HEK293 (cell line): Measurements from ENCODE around the gene ELAVL3.
A peak's percentile ranks its signal among the peaks of the same experiment; 100 is the strongest.

Source experiments
- CTCF ChIA-PET: fragments of 350-600 bp; formaldehyde crosslinking; extraction: SDS; loops from one replicate; lab custom pipeline; 2021; ENCODE audit warnings: antibody characterized with exemption; lab: Yijun Ruan, JAX
- POLR2A ChIA-PET: fragments of 300-600 bp; formaldehyde crosslinking; extraction: SDS; loops from one replicate; lab custom pipeline; 2020; ENCODE audit warnings: antibody characterized with exemption, inconsistent platforms; lab: Yijun Ruan, JAX
- H3K27ac ChIP-seq: fragments of 200-500 bp; sonication (Bioruptor generic); 2 replicates; pipeline ENCODE4 v1.5.1; 2014; ENCODE audit warnings: low read depth, low read length, control low read depth, inconsistent platforms; ENCODE audit errors: extremely low read depth
- H3K36me3 ChIP-seq, 2 experiments: fragments of 200-500 bp in 1 of 2; sonication (Bioruptor generic) in 1 of 2; 1 replicate in 1 of 2; 2 replicates in 1 of 2; pipeline ENCODE4 v1.5.1; 2014 to 2017; ENCODE audit warnings: inconsistent platforms in 2 of 2, low read length in 2 of 2; ENCODE audit not compliant: control insufficient read depth in 2 of 2, insufficient read depth in 1 of 2
- H3K4me1 ChIP-seq: fragments of 200-500 bp; sonication (Bioruptor generic); 2 replicates; pipeline ENCODE4 v1.5.1; 2014; ENCODE audit warnings: mild to moderate bottlenecking, low read length, inconsistent platforms; ENCODE audit not compliant: control insufficient read depth, insufficient read depth
- H3K4me3 ChIP-seq: 2 replicates; pipeline ENCODE4 v1.5.1; 2011; ENCODE audit warnings: low read depth, mild to moderate bottlenecking, control low read depth, low read length, moderate library complexity
- H3K9me3 ChIP-seq: fragments of 200-500 bp; sonication (Bioruptor generic); 2 replicates; pipeline ENCODE4 v1.5.1; 2014; ENCODE audit warnings: low read depth, low read length, inconsistent platforms; ENCODE audit not compliant: control insufficient read depth, insufficient read depth
- EGR2 ChIP-seq: fragments of 450-650 bp; formaldehyde crosslinking; IDR thresholded peaks from 2 replicates; pipeline ENCODE4 v1.5.1; 2016; ENCODE audit warnings: low read depth, missing biosample characterization, missing genetic modification characterization
- IKZF3 ChIP-seq: fragments of 450-650 bp; IDR thresholded peaks from 2 replicates; pipeline ENCODE4 v1.5.0; 2018; ENCODE audit warnings: missing biosample characterization, mild to moderate bottlenecking, missing genetic modification characterization, moderate library complexity
- OSR2 ChIP-seq: fragments of 450-650 bp; formaldehyde crosslinking; IDR thresholded peaks from 2 replicates; pipeline ENCODE4 v1.5.1; 2016; ENCODE audit warnings: missing biosample characterization, missing genetic modification characterization
- OVOL3 ChIP-seq: fragments of 450-650 bp; formaldehyde crosslinking; IDR thresholded peaks from 2 replicates; pipeline ENCODE4 v1.5.1; 2016; ENCODE audit warnings: missing biosample characterization, missing genetic modification characterization
- SCRT1 ChIP-seq: fragments of 450-650 bp; formaldehyde crosslinking; IDR thresholded peaks from 2 replicates; pipeline ENCODE4 v1.5.1; 2016; ENCODE audit warnings: missing biosample characterization, missing genetic modification characterization, borderline replicate concordance
- TRIM28 ChIP-seq: IDR thresholded peaks from 2 replicates; pipeline ENCODE4 v1.6.1; 2011; ENCODE audit warnings: low read length, control low read depth, borderline replicate concordance
- ZFHX2 ChIP-seq: fragments of 450-650 bp; formaldehyde crosslinking; conservative IDR thresholded peaks from 2 replicates; pipeline ENCODE4 v1.5.1; 2016; ENCODE audit warnings: missing biosample characterization, missing genetic modification characterization
- ZNF10 ChIP-seq: fragments of 450-650 bp; formaldehyde crosslinking; IDR thresholded peaks from 2 replicates; pipeline ENCODE4 v1.5.1; 2017; ENCODE audit warnings: missing biosample characterization, missing genetic modification characterization
- ZNF112 ChIP-seq: fragments of 450-650 bp; formaldehyde crosslinking; IDR thresholded peaks from 2 replicates; pipeline ENCODE4 v1.5.0; 2017; ENCODE audit warnings: missing biosample characterization, missing genetic modification characterization
- ZNF202 ChIP-seq: fragments of 450-650 bp; formaldehyde crosslinking; IDR thresholded peaks from 2 replicates; pipeline ENCODE4 v1.5.1; 2016; ENCODE audit warnings: missing biosample characterization, missing genetic modification characterization, borderline replicate concordance
- ZNF223 ChIP-seq: fragments of 450-650 bp; formaldehyde crosslinking; IDR thresholded peaks from 2 replicates; pipeline ENCODE4 v1.5.1; 2016; ENCODE audit warnings: missing biosample characterization, missing genetic modification characterization
- ZNF239 ChIP-seq: fragments of 450-650 bp; formaldehyde crosslinking; IDR thresholded peaks from 2 replicates; pipeline ENCODE4 v1.5.1; 2016; ENCODE audit warnings: missing biosample characterization, missing genetic modification characterization
- ZNF324 ChIP-seq: fragments of 450-650 bp; formaldehyde crosslinking; IDR thresholded peaks from 2 replicates; pipeline ENCODE4 v1.5.1; 2016; ENCODE audit warnings: missing biosample characterization, missing genetic modification characterization
- ZNF510 ChIP-seq: fragments of 450-650 bp; formaldehyde crosslinking; IDR thresholded peaks from 2 replicates; pipeline ENCODE4 v1.5.1; 2018; ENCODE audit warnings: mild to moderate bottlenecking, missing genetic modification characterization, missing biosample characterization; ENCODE audit not compliant: insufficient replicate concordance
- TF ChIP-seq, protein P1 (sequence below): fragments of 450-650 bp; formaldehyde crosslinking; IDR thresholded peaks from 2 replicates; pipeline ENCODE4 v1.5.1; 2016; ENCODE audit warnings: missing biosample characterization, missing genetic modification characterization
- TF ChIP-seq, protein P2 (sequence below): fragments of 450-650 bp; formaldehyde crosslinking; IDR thresholded peaks from 2 replicates; pipeline ENCODE4 v1.5.1; 2016; ENCODE audit warnings: missing biosample characterization, missing genetic modification characterization
- TF ChIP-seq, protein P3 (sequence below): fragments of 450-650 bp; formaldehyde crosslinking; IDR thresholded peaks from 2 replicates; pipeline ENCODE4 v1.5.1; 2016; ENCODE audit warnings: missing biosample characterization, missing genetic modification characterization, borderline replicate concordance
- TF ChIP-seq, protein P4 (sequence below): fragments of 450-650 bp; formaldehyde crosslinking; IDR thresholded peaks from 2 replicates; pipeline ENCODE4 v1.5.1; 2016; ENCODE audit warnings: missing biosample characterization, missing genetic modification characterization

Gene ELAVL3

DNA sequence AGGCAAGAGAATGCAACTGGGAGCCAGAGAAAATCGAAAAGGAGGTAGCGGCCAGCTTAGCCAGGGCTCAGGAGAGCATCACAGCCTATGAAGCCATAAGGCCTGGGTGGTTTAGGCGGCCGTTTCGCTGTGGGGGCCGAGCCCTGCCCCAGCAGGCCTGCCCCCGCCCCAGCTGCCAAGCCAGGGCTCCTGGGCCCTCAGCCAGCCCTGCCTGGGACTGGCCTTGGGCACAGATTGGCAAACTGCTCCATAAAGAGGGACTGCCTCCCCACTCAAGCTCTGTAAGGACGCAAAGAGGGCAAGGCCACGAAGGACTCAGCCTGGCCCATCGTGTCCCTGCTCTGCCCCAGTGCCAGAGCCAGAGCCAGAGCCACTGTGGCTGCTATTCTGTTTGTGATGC lies 14.6 kb upstream of the ELAVL3 start (continued):
- TF ChIP-seq, protein P1, sequence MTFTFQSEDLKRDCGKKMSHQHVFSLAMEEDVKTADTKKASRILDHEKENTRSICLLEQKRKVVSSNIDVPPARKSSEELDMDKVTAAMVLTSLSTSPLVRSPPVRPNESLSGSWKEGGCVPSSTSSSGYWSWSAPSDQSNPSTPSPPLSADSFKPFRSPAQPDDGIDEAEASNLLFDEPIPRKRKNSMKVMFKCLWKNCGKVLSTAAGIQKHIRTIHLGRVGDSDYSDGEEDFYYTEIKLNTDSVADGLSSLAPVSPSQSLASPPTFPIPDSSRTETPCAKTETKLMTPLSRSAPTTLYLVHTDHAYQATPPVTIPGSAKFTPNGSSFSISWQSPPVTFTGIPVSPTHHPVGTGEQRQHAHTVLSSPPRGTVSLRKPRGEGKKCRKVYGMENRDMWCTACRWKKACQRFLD (tag by site-specific recombination): no peak
- TF ChIP-seq, protein P2, sequence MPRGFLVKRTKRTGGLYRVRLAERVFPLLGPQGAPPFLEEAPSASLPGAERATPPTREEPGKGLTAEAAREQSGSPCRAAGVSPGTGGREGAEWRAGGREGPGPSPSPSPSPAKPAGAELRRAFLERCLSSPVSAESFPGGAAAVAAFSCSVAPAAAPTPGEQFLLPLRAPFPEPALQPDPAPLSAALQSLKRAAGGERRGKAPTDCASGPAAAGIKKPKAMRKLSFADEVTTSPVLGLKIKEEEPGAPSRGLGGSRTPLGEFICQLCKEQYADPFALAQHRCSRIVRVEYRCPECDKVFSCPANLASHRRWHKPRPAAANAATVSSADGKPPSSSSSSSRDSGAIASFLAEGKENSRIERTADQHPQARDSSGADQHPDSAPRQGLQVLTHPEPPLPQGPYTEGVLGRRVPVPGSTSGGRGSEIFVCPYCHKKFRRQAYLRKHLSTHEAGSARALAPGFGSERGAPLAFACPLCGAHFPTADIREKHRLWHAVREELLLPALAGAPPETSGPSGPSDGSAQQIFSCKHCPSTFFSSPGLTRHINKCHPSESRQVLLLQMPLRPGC (tag by site-specific recombination): no peak
- TF ChIP-seq ZNF510 (tag by site-specific recombination) (no peak), ZNF239 (tag by site-specific recombination) (no peak), SCRT1 (tag by site-specific recombination) (no peak), ZNF10 (tag by site-specific recombination) (no peak), IKZF3 (tag by site-specific recombination) (no peak)
- TF ChIP-seq, all 188 proteins: peak for 0

DNA sequence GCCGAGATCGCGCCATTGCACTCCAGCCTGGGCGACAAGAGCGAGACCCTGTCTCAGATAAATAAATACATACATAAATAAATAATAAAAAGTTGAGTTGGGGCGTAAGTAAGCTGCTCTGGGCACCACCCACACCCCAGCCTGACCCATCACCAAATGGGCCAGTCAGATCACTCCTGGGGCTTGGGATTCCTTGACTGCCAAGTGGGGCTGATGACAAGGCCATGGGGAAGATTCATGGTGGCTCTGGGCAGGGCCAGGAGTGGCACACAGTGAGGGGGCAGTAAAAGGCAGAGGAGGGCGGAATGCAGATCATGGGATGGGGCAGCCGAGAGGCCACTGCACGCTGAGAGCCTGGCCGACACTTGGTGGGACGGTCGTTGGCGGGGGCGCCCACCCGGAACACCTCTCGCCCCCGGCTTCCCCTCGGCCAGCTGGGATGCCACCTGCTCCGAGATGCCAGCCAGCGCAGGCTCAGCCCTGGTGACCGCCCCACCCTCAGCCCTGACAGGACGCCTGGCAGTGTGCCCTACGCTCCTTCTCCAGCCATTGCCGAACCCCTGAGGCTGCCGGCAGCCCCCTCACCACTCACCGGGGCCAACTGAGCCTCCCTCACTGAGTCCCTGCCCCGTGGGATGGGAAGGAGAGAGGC lies 13.9 kb upstream of the ELAVL3 start:
- TF ChIP-seq EGR2 (peak; percentile 63), ZFHX2 (tag by site-specific recombination) (peak; percentile 31; the same call in 1 of the 2 replicates), OVOL3 (tag by site-specific recombination) (no peak)
- TF ChIP-seq, protein P3, sequence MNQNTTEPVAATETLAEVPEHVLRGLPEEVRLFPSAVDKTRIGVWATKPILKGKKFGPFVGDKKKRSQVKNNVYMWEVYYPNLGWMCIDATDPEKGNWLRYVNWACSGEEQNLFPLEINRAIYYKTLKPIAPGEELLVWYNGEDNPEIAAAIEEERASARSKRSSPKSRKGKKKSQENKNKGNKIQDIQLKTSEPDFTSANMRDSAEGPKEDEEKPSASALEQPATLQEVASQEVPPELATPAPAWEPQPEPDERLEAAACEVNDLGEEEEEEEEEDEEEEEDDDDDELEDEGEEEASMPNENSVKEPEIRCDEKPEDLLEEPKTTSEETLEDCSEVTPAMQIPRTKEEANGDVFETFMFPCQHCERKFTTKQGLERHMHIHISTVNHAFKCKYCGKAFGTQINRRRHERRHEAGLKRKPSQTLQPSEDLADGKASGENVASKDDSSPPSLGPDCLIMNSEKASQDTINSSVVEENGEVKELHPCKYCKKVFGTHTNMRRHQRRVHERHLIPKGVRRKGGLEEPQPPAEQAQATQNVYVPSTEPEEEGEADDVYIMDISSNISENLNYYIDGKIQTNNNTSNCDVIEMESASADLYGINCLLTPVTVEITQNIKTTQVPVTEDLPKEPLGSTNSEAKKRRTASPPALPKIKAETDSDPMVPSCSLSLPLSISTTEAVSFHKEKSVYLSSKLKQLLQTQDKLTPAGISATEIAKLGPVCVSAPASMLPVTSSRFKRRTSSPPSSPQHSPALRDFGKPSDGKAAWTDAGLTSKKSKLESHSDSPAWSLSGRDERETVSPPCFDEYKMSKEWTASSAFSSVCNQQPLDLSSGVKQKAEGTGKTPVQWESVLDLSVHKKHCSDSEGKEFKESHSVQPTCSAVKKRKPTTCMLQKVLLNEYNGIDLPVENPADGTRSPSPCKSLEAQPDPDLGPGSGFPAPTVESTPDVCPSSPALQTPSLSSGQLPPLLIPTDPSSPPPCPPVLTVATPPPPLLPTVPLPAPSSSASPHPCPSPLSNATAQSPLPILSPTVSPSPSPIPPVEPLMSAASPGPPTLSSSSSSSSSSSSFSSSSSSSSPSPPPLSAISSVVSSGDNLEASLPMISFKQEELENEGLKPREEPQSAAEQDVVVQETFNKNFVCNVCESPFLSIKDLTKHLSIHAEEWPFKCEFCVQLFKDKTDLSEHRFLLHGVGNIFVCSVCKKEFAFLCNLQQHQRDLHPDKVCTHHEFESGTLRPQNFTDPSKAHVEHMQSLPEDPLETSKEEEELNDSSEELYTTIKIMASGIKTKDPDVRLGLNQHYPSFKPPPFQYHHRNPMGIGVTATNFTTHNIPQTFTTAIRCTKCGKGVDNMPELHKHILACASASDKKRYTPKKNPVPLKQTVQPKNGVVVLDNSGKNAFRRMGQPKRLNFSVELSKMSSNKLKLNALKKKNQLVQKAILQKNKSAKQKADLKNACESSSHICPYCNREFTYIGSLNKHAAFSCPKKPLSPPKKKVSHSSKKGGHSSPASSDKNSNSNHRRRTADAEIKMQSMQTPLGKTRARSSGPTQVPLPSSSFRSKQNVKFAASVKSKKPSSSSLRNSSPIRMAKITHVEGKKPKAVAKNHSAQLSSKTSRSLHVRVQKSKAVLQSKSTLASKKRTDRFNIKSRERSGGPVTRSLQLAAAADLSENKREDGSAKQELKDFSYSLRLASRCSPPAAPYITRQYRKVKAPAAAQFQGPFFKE (tag by site-specific recombination): no peak
- Histone ChIP-seq H3K4me3 (no peak overlapping the region), H3K27ac (no peak overlapping the region), H3K9me3 (no peaks in the 10 kb centered on the region), H3K36me3 (peaks cover 5 to 26% of the 10 kb centered on the region in 2 experiments; a peak in 2 of 3 replicates), H3K4me1 (no peaks in the 10 kb centered on the region)
- ChIA-PET POLR2A (no interaction called here), CTCF (interaction anchor here (0.9 to 2.1 kb wide), 5 partner anchors 12 to 126 kb away, joined by 3 to 12 read pairs (median 3); no protein-coding TSS in a partner anchor)

DNA sequence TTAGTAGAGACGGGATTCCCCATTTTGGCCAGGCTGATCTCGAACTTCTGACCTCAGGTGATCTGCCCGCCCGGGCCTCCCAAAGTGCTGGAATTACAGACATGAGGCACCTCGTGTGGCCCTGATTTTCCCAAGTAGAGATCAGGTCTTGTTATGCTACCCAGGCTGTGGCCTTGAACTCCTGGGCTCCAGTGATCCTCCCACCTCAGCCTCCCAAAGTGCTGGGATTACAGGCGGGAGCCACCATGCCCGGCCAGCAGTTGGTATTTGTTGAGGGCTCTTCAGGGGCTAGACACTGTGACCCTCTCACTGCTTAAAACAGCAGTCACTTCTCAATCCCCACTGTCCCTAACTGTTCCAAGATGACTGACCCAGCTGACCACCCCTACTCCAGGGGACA lies 8.5 kb upstream of the ELAVL3 start:
- Histone ChIP-seq H3K27ac (no peak overlapping the region), H3K4me3 (no peak overlapping the region), H3K9me3 (no peaks in the 10 kb centered on the region), H3K36me3 (peaks cover 5 to 14% of the 10 kb centered on the region in 2 experiments; a peak in 2 of 3 replicates), H3K4me1 (no peaks in the 10 kb centered on the region)
- ChIA-PET CTCF (interaction anchor here (0.6 kb wide), 1 partner anchor 193 kb away, joined by 5 read pairs; no protein-coding TSS in a partner anchor), POLR2A (no interaction called here)
- no peak for TF ChIP-seq OSR2 (tag by site-specific recombination)
- no peak for TF ChIP-seq ZNF223 (tag by site-specific recombination)
- TF ChIP-seq ZNF202 (tag by site-specific recombination): no peak
- TF ChIP-seq TRIM28: no peak
- no peak for TF ChIP-seq ZNF112 (tag by site-specific recombination)
- no peak for TF ChIP-seq ZNF324
- TF ChIP-seq, protein P4, sequence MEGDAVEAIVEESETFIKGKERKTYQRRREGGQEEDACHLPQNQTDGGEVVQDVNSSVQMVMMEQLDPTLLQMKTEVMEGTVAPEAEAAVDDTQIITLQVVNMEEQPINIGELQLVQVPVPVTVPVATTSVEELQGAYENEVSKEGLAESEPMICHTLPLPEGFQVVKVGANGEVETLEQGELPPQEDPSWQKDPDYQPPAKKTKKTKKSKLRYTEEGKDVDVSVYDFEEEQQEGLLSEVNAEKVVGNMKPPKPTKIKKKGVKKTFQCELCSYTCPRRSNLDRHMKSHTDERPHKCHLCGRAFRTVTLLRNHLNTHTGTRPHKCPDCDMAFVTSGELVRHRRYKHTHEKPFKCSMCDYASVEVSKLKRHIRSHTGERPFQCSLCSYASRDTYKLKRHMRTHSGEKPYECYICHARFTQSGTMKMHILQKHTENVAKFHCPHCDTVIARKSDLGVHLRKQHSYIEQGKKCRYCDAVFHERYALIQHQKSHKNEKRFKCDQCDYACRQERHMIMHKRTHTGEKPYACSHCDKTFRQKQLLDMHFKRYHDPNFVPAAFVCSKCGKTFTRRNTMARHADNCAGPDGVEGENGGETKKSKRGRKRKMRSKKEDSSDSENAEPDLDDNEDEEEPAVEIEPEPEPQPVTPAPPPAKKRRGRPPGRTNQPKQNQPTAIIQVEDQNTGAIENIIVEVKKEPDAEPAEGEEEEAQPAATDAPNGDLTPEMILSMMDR (tag by site-specific recombination): no peak
